HEK293T (cell line): ENCODE data around the gene PPP1R3G.

ENCODE experiments used
- CTCF ChIA-PET: fragments of 350-600 bp; formaldehyde crosslinking; extraction: SDS; loops from one replicate; lab custom pipeline; 2021; ENCODE audit warnings: antibody characterized with exemption, inconsistent platforms; lab: Yijun Ruan, JAX
- POLR2A ChIA-PET: fragments of 350-600 bp; formaldehyde crosslinking; extraction: SDS; loops from one replicate; lab custom pipeline; 2020; ENCODE audit warnings: antibody characterized with exemption, inconsistent platforms; lab: Yijun Ruan, JAX
- DNase-seq: peaks from one replicate; pipeline ENCODE4 v3.0.0; 2012; ENCODE audit warnings: mixed read lengths; ENCODE audit errors: extremely low spot score
- ARNT ChIP-seq: fragments of 450-650 bp; IDR thresholded peaks from 2 replicates; pipeline ENCODE4 v1.6.1; 2017; ENCODE audit warnings: mild to moderate bottlenecking
- BHLHE40 ChIP-seq: fragments of 450-650 bp; IDR thresholded peaks from 2 replicates; pipeline ENCODE4 v1.6.1; 2016; ENCODE audit warnings: mild to moderate bottlenecking, moderate library complexity, borderline replicate concordance
- CTBP1 ChIP-seq: fragments of 450-650 bp; IDR thresholded peaks from 2 replicates; pipeline ENCODE4 v1.6.1; 2016; ENCODE audit warnings: borderline replicate concordance
- ELF4 ChIP-seq: fragments of 450-650 bp; IDR thresholded peaks from 2 replicates; pipeline ENCODE4 v1.6.1; 2017; ENCODE audit warnings: antibody characterized with exemption
- FOXA1 ChIP-seq: fragments of 450-650 bp; IDR thresholded peaks from 2 replicates; pipeline ENCODE4 v1.6.1; 2016; ENCODE audit warnings: mild to moderate bottlenecking
- FOXK2 ChIP-seq: fragments of 450-650 bp; IDR thresholded peaks from 2 replicates; pipeline ENCODE4 v1.6.1; 2016; ENCODE audit warnings: mild to moderate bottlenecking
- FOXM1 ChIP-seq: fragments of 450-650 bp; IDR thresholded peaks from 2 replicates; pipeline ENCODE4 v1.6.1; 2017; ENCODE audit warnings: mild to moderate bottlenecking, borderline replicate concordance
- HDGF ChIP-seq: fragments of 450-650 bp; IDR thresholded peaks from 2 replicates; pipeline ENCODE4 v1.6.1; 2017; ENCODE audit warnings: antibody characterized with exemption, borderline replicate concordance
- L3MBTL2 ChIP-seq: fragments of 450-650 bp; conservative IDR thresholded peaks from 2 replicates; pipeline ENCODE4 v1.6.1; 2016; ENCODE audit warnings: mild to moderate bottlenecking
- LEF1 ChIP-seq: fragments of 450-650 bp; IDR thresholded peaks from 2 replicates; pipeline ENCODE4 v1.6.1; 2017; ENCODE audit warnings: mild to moderate bottlenecking, borderline replicate concordance
- NFRKB ChIP-seq: fragments of 450-650 bp; IDR thresholded peaks from 2 replicates; pipeline ENCODE4 v1.6.1; 2016; ENCODE audit warnings: mild to moderate bottlenecking, moderate library complexity
- PKNOX1 ChIP-seq: fragments of 450-650 bp; IDR thresholded peaks from 2 replicates; pipeline ENCODE4 v1.6.1; 2016
- SP1 ChIP-seq: fragments of 450-650 bp; IDR thresholded peaks from 2 replicates; pipeline ENCODE4 v1.6.1; 2017
- SUZ12 ChIP-seq: fragments of 450-650 bp; IDR thresholded peaks from 2 replicates; pipeline ENCODE4 v1.6.1; 2016; ENCODE audit warnings: mild to moderate bottlenecking
- TARDBP ChIP-seq: fragments of 450-650 bp; IDR thresholded peaks from 2 replicates; pipeline ENCODE4 v1.6.1; 2016
- ZNF384 ChIP-seq: fragments of 450-650 bp; IDR thresholded peaks from 2 replicates; pipeline ENCODE4 v1.6.1; 2016

Gene PPP1R3G

GRCh38 chr6:5086294-5086890 is 1.3 kb downstream of the PPP1R3G start:
- TF ChIP-seq NFRKB (no peak), ZNF384 (no peak), FOXA1 (no peak), ELF4 (no peak), ARNT (no peak), FOXM1 (no peak), L3MBTL2 (no peak), SP1 (no peak)
- DNase-seq = no peak
- CTCF ChIA-PET = no interaction called here
- POLR2A ChIA-PET = interaction anchor here (0.7 to 1.3 kb wide), 3 partner anchors 9 to 46 kb away, joined by 3 to 4 read pairs (median 3); no protein-coding TSS in a partner anchor

- no peak for DNase-seq
- ChIA-PET POLR2A (no interaction called here), CTCF (no interaction called here)
- TF ChIP-seq BHLHE40 (no peak), CTBP1 (no peak), TARDBP (no peak), FOXK2 (no peak), SUZ12 (no peak), ZNF384 (no peak), ELF4 (no peak), LEF1 (no peak), FOXA1 (no peak), NFRKB (no peak), PKNOX1 (no peak), ARNT (no peak), L3MBTL2 (no peak), HDGF (no peak), SP1 (no peak), FOXM1 (no peak)
Observed at GRCh38 chr6:5087389-5087788, 2.2 kb downstream of the PPP1R3G start.

GRCh38 chr6:5088780-5089179 is 3.6 kb downstream of the PPP1R3G start:
- no peak for TF ChIP-seq CTBP1
- TF ChIP-seq L3MBTL2 = no peak
- no peak for TF ChIP-seq LEF1
- no peak for TF ChIP-seq BHLHE40
- TF ChIP-seq HDGF = no peak
- TF ChIP-seq SP1 = no peak
- TF ChIP-seq FOXA1 = no peak
- TF ChIP-seq TARDBP = no peak
- no peak for TF ChIP-seq PKNOX1
- TF ChIP-seq NFRKB = no peak
- no peak for TF ChIP-seq FOXK2
- no peak for TF ChIP-seq SUZ12
- TF ChIP-seq ELF4 = no peak
- TF ChIP-seq FOXM1 = no peak
- no peak for TF ChIP-seq ZNF384
- TF ChIP-seq ARNT = no peak
- DNase-seq = no peak
- ChIA-PET CTCF (no interaction called here), POLR2A (no interaction called here)

- TF ChIP-seq FOXA1 (no peak), NFRKB (no peak), CTBP1 (no peak), L3MBTL2 (no peak), ZNF384 (no peak), ELF4 (no peak), FOXK2 (no peak), HDGF (no peak), SUZ12 (no peak), FOXM1 (no peak), PKNOX1 (no peak), BHLHE40 (no peak), SP1 (no peak), ARNT (no peak), TARDBP (no peak), LEF1 (no peak)
- ChIA-PET POLR2A (no interaction called here), CTCF (interaction anchor here (1.1 kb wide), 1 partner anchor 11 kb away, joined by 5 read pairs; no protein-coding TSS in a partner anchor)
- DNase-seq = no peak
Observed at GRCh38 chr6:5089481-5090438, 4.6 kb downstream of the PPP1R3G start.

GRCh38 chr6:5090603-5091002 is 5.5 kb downstream of the PPP1R3G start:
- TF ChIP-seq LEF1 (no peak), ZNF384 (no peak), HDGF (no peak), SUZ12 (no peak), SP1 (no peak), CTBP1 (no peak), BHLHE40 (no peak), TARDBP (no peak), FOXM1 (no peak), FOXA1 (no peak), L3MBTL2 (no peak), FOXK2 (no peak), NFRKB (no peak), ELF4 (no peak), PKNOX1 (no peak), ARNT (no peak)
- no peak for DNase-seq
- ChIA-PET CTCF (interaction anchor here (1.1 kb wide), 1 partner anchor 12 kb away, joined by 5 read pairs; no protein-coding TSS in a partner anchor), POLR2A (no interaction called here)
